ENCODE data around the gene PPP1R37. TPM values are rescaled to one million over a fixed set of nuclear protein-coding genes. Genes with fewer than 3 reads are reported as not detected.

PPP1R37 gene
- total and polyA plus RNA-seq, 2 experiments from 2014 or later = 11.8 to 51.8 TPM

DNA sequence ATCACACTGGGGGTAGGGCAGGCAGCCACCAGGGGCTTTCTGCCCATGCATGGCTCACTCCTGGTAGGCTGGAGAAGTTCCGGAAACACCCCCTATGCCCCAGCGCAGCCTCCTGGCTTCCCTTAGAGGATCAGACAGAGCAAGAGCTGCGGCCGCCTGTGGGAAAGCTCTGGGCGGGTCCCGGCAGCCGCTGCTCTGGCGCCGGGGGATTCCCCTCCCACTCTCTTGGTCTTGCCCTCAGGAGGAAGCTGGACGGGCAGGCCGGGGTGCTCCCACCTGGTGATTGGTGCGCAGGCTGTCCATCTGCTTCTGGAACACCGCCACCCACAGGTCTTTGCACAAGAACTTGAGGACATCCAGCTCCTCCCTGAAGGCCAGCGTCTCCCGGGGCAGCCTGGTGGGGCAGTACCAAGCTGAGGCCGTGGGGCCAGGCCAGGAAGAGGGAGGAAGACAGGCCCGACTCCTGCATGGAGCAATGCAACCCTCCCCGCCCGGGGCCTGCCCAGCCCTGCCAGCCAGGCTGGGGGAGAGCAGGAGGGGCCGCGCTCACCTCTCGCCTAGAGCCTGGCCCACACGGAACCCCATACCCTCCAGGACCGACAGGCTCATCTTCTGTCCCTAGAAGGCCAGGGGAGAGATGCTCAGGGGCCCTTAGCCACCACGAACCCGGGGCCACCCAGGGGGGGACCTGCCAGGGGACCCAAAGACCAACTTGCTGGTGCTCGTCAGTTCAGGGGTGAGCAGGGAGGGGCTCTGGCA, 71.8 kb downstream of the PPP1R37 start:
- TF ChIP-seq, protein P1, sequence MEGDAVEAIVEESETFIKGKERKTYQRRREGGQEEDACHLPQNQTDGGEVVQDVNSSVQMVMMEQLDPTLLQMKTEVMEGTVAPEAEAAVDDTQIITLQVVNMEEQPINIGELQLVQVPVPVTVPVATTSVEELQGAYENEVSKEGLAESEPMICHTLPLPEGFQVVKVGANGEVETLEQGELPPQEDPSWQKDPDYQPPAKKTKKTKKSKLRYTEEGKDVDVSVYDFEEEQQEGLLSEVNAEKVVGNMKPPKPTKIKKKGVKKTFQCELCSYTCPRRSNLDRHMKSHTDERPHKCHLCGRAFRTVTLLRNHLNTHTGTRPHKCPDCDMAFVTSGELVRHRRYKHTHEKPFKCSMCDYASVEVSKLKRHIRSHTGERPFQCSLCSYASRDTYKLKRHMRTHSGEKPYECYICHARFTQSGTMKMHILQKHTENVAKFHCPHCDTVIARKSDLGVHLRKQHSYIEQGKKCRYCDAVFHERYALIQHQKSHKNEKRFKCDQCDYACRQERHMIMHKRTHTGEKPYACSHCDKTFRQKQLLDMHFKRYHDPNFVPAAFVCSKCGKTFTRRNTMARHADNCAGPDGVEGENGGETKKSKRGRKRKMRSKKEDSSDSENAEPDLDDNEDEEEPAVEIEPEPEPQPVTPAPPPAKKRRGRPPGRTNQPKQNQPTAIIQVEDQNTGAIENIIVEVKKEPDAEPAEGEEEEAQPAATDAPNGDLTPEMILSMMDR (IDR thresholded peaks at IDR 0.05; ENCODE audit: low read depth, low read length) = no peak
- Histone ChIP-seq H3K27me3 (no peaks in the 10 kb centered on the region), H3K4me1 (ENCODE audit: low read depth) (no peaks in the 10 kb centered on the region), H3K9me3 (ENCODE audit: low read depth) (no peaks in the 10 kb centered on the region), H3K36me3 (no peaks in the 10 kb centered on the region), H3K27ac (no peak overlapping the region), H3K4me3 (no peak overlapping the region)
- DNase-seq (ENCODE audit: low read depth in 1 of 2, low spot score in 1 of 2) = peak; percentile 48 to 89

DNA sequence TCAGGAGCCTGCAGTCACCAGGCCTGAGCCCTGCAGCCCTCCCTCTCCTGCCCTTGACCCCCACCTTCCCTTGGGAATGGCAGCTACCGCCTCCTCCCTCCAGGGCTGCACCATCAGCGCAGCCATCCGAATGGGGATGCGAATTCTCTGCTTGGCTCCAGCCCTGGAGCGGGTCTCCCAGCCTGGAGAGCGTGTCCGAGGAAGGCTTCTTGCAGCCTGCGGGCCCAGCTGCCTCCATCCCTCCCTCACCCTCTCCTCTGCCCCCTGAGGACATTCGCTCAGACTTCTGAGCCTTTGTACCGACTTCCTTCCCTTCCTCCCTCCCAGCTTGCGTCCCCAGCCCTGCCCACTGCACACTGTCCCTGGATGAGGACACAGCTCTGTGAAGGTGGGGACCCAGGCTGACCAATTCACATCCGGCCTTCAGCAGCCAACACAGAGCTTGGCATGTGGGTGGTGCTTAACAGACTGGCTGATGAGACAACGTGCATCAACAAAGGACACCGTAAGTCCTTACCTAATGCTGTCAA, 73.8 kb downstream of the PPP1R37 start:
- TF ChIP-seq, protein P1 (IDR thresholded peaks at IDR 0.05; ENCODE audit: low read depth, low read length) = no peak
- H3K4me1 ChIP-seq (ENCODE audit: low read depth) = peaks cover 6% of the 10 kb centered on the region
- no peak for DNase-seq (ENCODE audit: low read depth in 1 of 2, low spot score in 1 of 2)
- H3K27ac ChIP-seq = no peak overlapping the region
- H3K27me3 ChIP-seq = no peaks in the 10 kb centered on the region
- no peak overlapping the region for H3K4me3 ChIP-seq
- H3K9me3 ChIP-seq (ENCODE audit: low read depth) = no peaks in the 10 kb centered on the region
- no peaks in the 10 kb centered on the region for H3K36me3 ChIP-seq

- H3K4me1 ChIP-seq (ENCODE audit: low read depth) = peaks cover 6% of the 10 kb centered on the region
- no peaks in the 10 kb centered on the region for H3K27me3 ChIP-seq
- H3K27ac ChIP-seq = no peak overlapping the region
- no peaks in the 10 kb centered on the region for H3K9me3 ChIP-seq (ENCODE audit: low read depth)
- no peak for DNase-seq (ENCODE audit: low read depth in 1 of 2, low spot score in 1 of 2)
- TF ChIP-seq, protein P1 (IDR thresholded peaks at IDR 0.05; ENCODE audit: low read depth, low read length) = no peak
- no peak overlapping the region for H3K4me3 ChIP-seq
- no peaks in the 10 kb centered on the region for H3K36me3 ChIP-seq
Measured at GRCh38 chr19:45168767-45169351, 75.9 kb downstream of the PPP1R37 start.

DNA sequence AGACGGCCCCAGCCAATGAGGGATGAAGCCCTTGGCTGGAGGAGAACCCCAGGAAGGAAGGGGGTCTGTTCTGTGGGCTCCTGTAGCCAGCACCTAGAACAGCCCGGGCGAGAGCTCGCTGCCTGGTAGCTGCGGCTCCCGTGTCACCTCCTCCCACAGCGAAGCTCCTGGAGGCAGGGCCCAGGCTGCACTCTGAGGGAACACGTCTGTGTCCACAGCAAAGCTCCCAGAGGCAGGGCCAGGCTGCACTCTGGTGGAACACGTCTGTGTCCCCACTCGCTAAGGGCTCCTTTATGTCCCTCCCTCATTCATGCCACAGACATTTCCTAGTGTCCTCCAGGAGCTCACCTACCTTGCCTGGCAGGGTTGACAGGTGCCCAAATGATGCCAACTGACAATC, 76.6 kb downstream of the PPP1R37 start:
- no peak for DNase-seq (ENCODE audit: low read depth in 1 of 2, low spot score in 1 of 2)
- Histone ChIP-seq H3K27ac (no peak overlapping the region), H3K9me3 (ENCODE audit: low read depth) (no peaks in the 10 kb centered on the region), H3K36me3 (no peaks in the 10 kb centered on the region), H3K27me3 (no peaks in the 10 kb centered on the region), H3K4me1 (ENCODE audit: low read depth) (peaks cover 6% of the 10 kb centered on the region), H3K4me3 (no peak overlapping the region)
- TF ChIP-seq, protein P1 (IDR thresholded peaks at IDR 0.05; ENCODE audit: low read depth, low read length) = no peak

- Histone ChIP-seq H3K27me3 (no peaks in the 10 kb centered on the region), H3K9me3 (ENCODE audit: low read depth) (no peaks in the 10 kb centered on the region), H3K36me3 (no peaks in the 10 kb centered on the region), H3K4me1 (ENCODE audit: low read depth) (peaks cover 6% of the 10 kb centered on the region), H3K27ac (no peak overlapping the region), H3K4me3 (no peak overlapping the region)
- DNase-seq (ENCODE audit: low read depth in 1 of 2, low spot score in 1 of 2) = no peak
- TF ChIP-seq, protein P1 (IDR thresholded peaks at IDR 0.05; ENCODE audit: low read depth, low read length) = no peak
Measured at GRCh38 chr19:45170146-45171106, 77.4 kb downstream of the PPP1R37 start.

All from cardiac muscle cell (in vitro differentiated cells and primary cell).